ENCODE measurements around the gene CEP41.

DNA sequence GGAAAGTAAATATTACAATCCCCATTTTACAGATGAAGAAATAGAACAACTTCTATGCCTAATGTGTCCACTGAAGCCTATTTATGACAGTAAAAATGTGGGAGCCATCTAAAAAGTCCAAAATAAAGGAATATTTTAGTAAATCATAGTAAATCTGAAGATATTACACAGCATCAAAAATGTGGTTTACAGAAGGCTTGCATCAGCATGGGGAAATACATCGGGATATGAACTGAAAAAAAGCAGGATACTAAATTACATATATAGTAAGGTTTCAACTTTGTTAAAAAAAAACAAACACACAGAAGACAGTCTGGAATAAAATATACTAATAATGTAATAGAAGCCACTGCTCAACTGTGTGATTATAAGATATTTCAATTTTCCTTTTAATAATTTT is 39.7 kb downstream of the CEP41 start:
- TF ChIP-seq, protein P1, sequence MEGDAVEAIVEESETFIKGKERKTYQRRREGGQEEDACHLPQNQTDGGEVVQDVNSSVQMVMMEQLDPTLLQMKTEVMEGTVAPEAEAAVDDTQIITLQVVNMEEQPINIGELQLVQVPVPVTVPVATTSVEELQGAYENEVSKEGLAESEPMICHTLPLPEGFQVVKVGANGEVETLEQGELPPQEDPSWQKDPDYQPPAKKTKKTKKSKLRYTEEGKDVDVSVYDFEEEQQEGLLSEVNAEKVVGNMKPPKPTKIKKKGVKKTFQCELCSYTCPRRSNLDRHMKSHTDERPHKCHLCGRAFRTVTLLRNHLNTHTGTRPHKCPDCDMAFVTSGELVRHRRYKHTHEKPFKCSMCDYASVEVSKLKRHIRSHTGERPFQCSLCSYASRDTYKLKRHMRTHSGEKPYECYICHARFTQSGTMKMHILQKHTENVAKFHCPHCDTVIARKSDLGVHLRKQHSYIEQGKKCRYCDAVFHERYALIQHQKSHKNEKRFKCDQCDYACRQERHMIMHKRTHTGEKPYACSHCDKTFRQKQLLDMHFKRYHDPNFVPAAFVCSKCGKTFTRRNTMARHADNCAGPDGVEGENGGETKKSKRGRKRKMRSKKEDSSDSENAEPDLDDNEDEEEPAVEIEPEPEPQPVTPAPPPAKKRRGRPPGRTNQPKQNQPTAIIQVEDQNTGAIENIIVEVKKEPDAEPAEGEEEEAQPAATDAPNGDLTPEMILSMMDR (IDR thresholded peaks at IDR 0.05): no peak
- TF ChIP-seq POLR2A (IDR thresholded peaks at IDR 0.05): no peak
